ENCODE measurements around the gene ZAR1L. TPM values are rescaled to one million over a fixed set of nuclear protein-coding genes. Genes with fewer than 3 reads are reported as not detected.

Gene ZAR1L
- total and polyA plus RNA-seq, 2 experiments from 2014 or later: 0.31 to 0.56 TPM

DNA sequence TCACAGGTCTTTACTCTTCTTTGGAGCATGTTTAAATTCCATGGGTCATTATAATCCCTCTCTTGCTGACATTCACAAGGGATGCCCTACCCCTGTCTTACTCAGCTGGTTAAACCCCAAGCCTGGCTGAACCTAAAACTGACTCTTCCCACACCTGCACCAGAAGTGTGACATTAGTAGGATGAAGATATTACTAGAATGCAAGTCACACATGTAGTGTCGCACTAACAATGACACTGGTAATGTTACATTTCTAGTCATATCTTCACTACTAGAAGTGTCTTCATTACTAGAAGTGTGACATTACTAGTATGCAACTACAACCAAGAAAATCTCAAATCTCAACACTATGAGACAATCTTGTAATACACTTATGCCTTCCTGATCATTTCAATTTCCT, 14.2 kb downstream of the ZAR1L start:
- Histone ChIP-seq H3K4me2 (no peak overlapping the region), H3K9me2 (ENCODE audit: insufficient read depth) (no peaks in the 10 kb centered on the region), H2AFZ (no peak overlapping the region), H3K79me2 (replicated peaks; ENCODE audit: insufficient read depth) (no peaks in the 10 kb centered on the region), H3F3A (replicated peaks; ENCODE audit: low read depth) (no peaks in the 10 kb centered on the region), H3K27me3 (ENCODE audit: insufficient read depth) (no peaks in the 10 kb centered on the region), H4K20me1 (replicated peaks; ENCODE audit: insufficient read depth) (no peaks in the 10 kb centered on the region), H3K4me1 (ENCODE audit: insufficient read depth) (no peaks in the 10 kb centered on the region), H3K36me3 (ENCODE audit: insufficient read depth) (no peaks in the 10 kb centered on the region), H3K27ac (ENCODE audit: low read depth) (no peak overlapping the region), H3K4me3 (no peak overlapping the region)
- Mint-ChIP-seq H3K36me3 (ENCODE audit: low read depth) (no peaks in the 10 kb centered on the region), H3K27ac (no peak overlapping the region), H3K9me3 (no peaks in the 10 kb centered on the region), H3K4me3 (no peak overlapping the region), H3K4me1 (no peaks in the 10 kb centered on the region), H3K27me3 (ENCODE audit: insufficient read depth, low read depth, poor library complexity) (no peaks in the 10 kb centered on the region)
- DNase-seq (ENCODE audit: low spot score) (no peak), ATAC-seq (no peak)
- TF ChIP-seq ZNF114 (CRISPR knock-in tag; IDR thresholded peaks at IDR 0.05) (no peak), NANOG (IDR thresholded peaks at IDR 0.05; ENCODE audit: borderline replicate concordance) (no peak), STAT1 (IDR thresholded peaks at IDR 0.05; ENCODE audit: unreplicated experiment) (no peak), JUNB (IDR thresholded peaks at IDR 0.05; ENCODE audit: unreplicated experiment) (no peak)
- TF ChIP-seq, protein P1, sequence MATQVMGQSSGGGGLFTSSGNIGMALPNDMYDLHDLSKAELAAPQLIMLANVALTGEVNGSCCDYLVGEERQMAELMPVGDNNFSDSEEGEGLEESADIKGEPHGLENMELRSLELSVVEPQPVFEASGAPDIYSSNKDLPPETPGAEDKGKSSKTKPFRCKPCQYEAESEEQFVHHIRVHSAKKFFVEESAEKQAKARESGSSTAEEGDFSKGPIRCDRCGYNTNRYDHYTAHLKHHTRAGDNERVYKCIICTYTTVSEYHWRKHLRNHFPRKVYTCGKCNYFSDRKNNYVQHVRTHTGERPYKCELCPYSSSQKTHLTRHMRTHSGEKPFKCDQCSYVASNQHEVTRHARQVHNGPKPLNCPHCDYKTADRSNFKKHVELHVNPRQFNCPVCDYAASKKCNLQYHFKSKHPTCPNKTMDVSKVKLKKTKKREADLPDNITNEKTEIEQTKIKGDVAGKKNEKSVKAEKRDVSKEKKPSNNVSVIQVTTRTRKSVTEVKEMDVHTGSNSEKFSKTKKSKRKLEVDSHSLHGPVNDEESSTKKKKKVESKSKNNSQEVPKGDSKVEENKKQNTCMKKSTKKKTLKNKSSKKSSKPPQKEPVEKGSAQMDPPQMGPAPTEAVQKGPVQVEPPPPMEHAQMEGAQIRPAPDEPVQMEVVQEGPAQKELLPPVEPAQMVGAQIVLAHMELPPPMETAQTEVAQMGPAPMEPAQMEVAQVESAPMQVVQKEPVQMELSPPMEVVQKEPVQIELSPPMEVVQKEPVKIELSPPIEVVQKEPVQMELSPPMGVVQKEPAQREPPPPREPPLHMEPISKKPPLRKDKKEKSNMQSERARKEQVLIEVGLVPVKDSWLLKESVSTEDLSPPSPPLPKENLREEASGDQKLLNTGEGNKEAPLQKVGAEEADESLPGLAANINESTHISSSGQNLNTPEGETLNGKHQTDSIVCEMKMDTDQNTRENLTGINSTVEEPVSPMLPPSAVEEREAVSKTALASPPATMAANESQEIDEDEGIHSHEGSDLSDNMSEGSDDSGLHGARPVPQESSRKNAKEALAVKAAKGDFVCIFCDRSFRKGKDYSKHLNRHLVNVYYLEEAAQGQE (IDR thresholded peaks at IDR 0.05; ENCODE audit: unreplicated experiment): no peak

DNA sequence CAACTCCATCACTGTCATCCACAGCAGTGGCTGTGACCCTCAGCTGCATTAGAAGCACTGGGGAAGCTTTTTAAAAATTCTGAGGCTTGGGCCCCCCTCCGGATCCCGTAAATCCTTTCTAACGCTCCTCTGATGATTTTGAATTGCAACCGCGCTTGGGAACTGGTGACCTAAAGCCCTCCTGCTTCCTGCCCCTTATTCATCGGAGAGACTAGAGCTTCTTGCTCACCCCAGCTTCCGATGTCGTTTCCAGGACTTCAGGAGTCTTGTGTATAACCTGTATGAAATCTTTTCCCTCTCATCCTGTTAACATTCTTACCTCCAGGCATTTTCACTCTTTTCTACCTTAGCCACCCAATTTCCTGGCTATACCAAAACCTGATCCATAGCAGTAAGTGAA, 14.8 kb downstream of the ZAR1L start:
- no peak for TF ChIP-seq POLR2AphosphoS5 (IDR thresholded peaks at IDR 0.05; ENCODE audit: low read depth)
- TF ChIP-seq, protein P2, sequence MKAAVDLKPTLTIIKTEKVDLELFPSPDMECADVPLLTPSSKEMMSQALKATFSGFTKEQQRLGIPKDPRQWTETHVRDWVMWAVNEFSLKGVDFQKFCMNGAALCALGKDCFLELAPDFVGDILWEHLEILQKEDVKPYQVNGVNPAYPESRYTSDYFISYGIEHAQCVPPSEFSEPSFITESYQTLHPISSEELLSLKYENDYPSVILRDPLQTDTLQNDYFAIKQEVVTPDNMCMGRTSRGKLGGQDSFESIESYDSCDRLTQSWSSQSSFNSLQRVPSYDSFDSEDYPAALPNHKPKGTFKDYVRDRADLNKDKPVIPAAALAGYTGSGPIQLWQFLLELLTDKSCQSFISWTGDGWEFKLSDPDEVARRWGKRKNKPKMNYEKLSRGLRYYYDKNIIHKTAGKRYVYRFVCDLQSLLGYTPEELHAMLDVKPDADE (IDR thresholded peaks at IDR 0.05): no peak
- TF ChIP-seq ZNF114 (CRISPR knock-in tag; IDR thresholded peaks at IDR 0.05): no peak
- TF ChIP-seq CREB1 (CRISPR knock-in tag; IDR thresholded peaks at IDR 0.05; ENCODE audit: low read depth): no peak
- no peak for TF ChIP-seq STAT1 (IDR thresholded peaks at IDR 0.05; ENCODE audit: unreplicated experiment)
- TF ChIP-seq, protein P1 (IDR thresholded peaks at IDR 0.05; ENCODE audit: unreplicated experiment): no peak
- TF ChIP-seq, protein P3, sequence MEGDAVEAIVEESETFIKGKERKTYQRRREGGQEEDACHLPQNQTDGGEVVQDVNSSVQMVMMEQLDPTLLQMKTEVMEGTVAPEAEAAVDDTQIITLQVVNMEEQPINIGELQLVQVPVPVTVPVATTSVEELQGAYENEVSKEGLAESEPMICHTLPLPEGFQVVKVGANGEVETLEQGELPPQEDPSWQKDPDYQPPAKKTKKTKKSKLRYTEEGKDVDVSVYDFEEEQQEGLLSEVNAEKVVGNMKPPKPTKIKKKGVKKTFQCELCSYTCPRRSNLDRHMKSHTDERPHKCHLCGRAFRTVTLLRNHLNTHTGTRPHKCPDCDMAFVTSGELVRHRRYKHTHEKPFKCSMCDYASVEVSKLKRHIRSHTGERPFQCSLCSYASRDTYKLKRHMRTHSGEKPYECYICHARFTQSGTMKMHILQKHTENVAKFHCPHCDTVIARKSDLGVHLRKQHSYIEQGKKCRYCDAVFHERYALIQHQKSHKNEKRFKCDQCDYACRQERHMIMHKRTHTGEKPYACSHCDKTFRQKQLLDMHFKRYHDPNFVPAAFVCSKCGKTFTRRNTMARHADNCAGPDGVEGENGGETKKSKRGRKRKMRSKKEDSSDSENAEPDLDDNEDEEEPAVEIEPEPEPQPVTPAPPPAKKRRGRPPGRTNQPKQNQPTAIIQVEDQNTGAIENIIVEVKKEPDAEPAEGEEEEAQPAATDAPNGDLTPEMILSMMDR (conservative IDR thresholded peaks at IDR 0.05; ENCODE audit: low read depth in 2 of 2): no peak
- TF ChIP-seq EZH2 (IDR thresholded peaks at IDR 0.05; ENCODE audit: low read depth, unreplicated experiment): no peak
- no peak for TF ChIP-seq JUNB (IDR thresholded peaks at IDR 0.05; ENCODE audit: unreplicated experiment)
- Histone ChIP-seq H3K4me3 (no peak overlapping the region), H4K20me1 (replicated peaks; ENCODE audit: insufficient read depth) (no peaks in the 10 kb centered on the region), H3K4me1 (ENCODE audit: insufficient read depth) (no peaks in the 10 kb centered on the region), H3K27me3 (ENCODE audit: insufficient read depth) (no peaks in the 10 kb centered on the region), H3K27ac (ENCODE audit: low read depth) (no peak overlapping the region), H2AFZ (peak overlapping the region; percentile 74; the same call in 1 of the 2 replicates), H3F3A (replicated peaks; ENCODE audit: low read depth) (no peaks in the 10 kb centered on the region), H3K4me2 (no peak overlapping the region), H3K36me3 (ENCODE audit: insufficient read depth) (no peaks in the 10 kb centered on the region), H3K9me2 (ENCODE audit: insufficient read depth) (no peaks in the 10 kb centered on the region), H3K79me2 (replicated peaks; ENCODE audit: insufficient read depth) (no peaks in the 10 kb centered on the region)
- no peak overlapping the region for H3K27ac Mint-ChIP-seq
- no peak overlapping the region for H3K4me3 Mint-ChIP-seq
- H3K9me3 Mint-ChIP-seq: no peaks in the 10 kb centered on the region
- H3K36me3 Mint-ChIP-seq (ENCODE audit: low read depth): no peaks in the 10 kb centered on the region
- no peaks in the 10 kb centered on the region for H3K4me1 Mint-ChIP-seq
- ATAC-seq (no peak), DNase-seq (ENCODE audit: low spot score) (no peak)
- no peaks in the 10 kb centered on the region for H3K27me3 Mint-ChIP-seq (ENCODE audit: insufficient read depth, low read depth, poor library complexity)
